Right lung (tissue), 5 donors: Measurements from ENCODE around the gene PKP1. TPM values are rescaled to one million over a fixed set of nuclear protein-coding genes. Genes with fewer than 3 reads are reported as not detected.

Experiments
- DNase-seq, 2 donors: peaks; one replicate each; pipeline ENCODE4 v3.0.0-alpha.2; 2013
- polyA plus RNA-seq, 5 donors: library from polyadenylated mRNA; unstranded; fragments of 120-200 nt; gene quantifications; one replicate each; pipeline versions ENCODE4 v1.2.1 to v1.2.3, GENCODE V29; 2013; ENCODE audit warnings: inconsistent platforms in 1 of 5, low replicate concordance in 1 of 5; ENCODE audit not compliant: insufficient read length in 5 of 5, insufficient read depth in 1 of 5

PKP1 gene
- polyA plus RNA-seq, 5 donors = 0.10 to 0.51 (median 0.18) TPM

GRCh38 chr1:201260648-201261311 lies 22.5 kb upstream of the PKP1 start:
- no peak for DNase-seq

GRCh38 chr1:201261771-201262547 lies 21.3 kb upstream of the PKP1 start:
- DNase-seq = no peak

- no peak for DNase-seq
Measured at GRCh38 chr1:201262963-201263608, 20.2 kb upstream of the PKP1 start.

GRCh38 chr1:201264072-201264471 lies 19.2 kb upstream of the PKP1 start:
- DNase-seq = no peak

GRCh38 chr1:201264554-201264953 lies 18.8 kb upstream of the PKP1 start:
- DNase-seq = no peak

GRCh38 chr1:201265756-201266155 lies 17.6 kb upstream of the PKP1 start:
- no peak for DNase-seq

GRCh38 chr1:201266276-201266675 lies 17.0 kb upstream of the PKP1 start:
- DNase-seq = no peak

GRCh38 chr1:201266774-201267173 lies 16.5 kb upstream of the PKP1 start:
- no peak for DNase-seq

GRCh38 chr1:201267481-201268229 lies 15.7 kb upstream of the PKP1 start:
- no peak for DNase-seq

- peak in 1 of 2 donors; percentile 15 for DNase-seq
Measured at GRCh38 chr1:201268604-201269151, 14.6 kb upstream of the PKP1 start.

GRCh38 chr1:201269281-201269680 lies 14.0 kb upstream of the PKP1 start:
- no peak for DNase-seq

GRCh38 chr1:201269900-201270410 lies 13.4 kb upstream of the PKP1 start:
- DNase-seq = no peak

GRCh38 chr1:201270616-201271390 lies 12.5 kb upstream of the PKP1 start:
- no peak for DNase-seq

GRCh38 chr1:201272799-201273198 lies 10.5 kb upstream of the PKP1 start:
- no peak for DNase-seq

- DNase-seq = no peak
Measured at GRCh38 chr1:201274616-201275252, 8.6 kb upstream of the PKP1 start.

- no peak for DNase-seq
Measured at GRCh38 chr1:201275253-201275666, 8.0 kb upstream of the PKP1 start.

- no peak for DNase-seq
Measured at GRCh38 chr1:201276891-201277290, 6.4 kb upstream of the PKP1 start.

GRCh38 chr1:201277441-201277840 lies 5.9 kb upstream of the PKP1 start:
- DNase-seq = no peak

GRCh38 chr1:201279313-201279712 lies 4.0 kb upstream of the PKP1 start:
- DNase-seq = peak in 1 of 2 donors; percentile 42

- no peak for DNase-seq
Measured at GRCh38 chr1:201280884-201281283, 2.4 kb upstream of the PKP1 start.
